GM18909 (cell line): Measurements from ENCODE around the gene MYOCOS.
A peak's percentile ranks its signal among the peaks of the same experiment; 100 is the strongest.

ENCODE experiments used
- ATAC-seq: cut with Tn5 transposase; IDR thresholded peaks from one replicate; pipeline ENCODE4 v1.9.1; 2021; ENCODE audit warnings: mild to moderate bottlenecking; ENCODE audit not compliant: unreplicated experiment, poor library complexity

Gene MYOCOS

DNA sequence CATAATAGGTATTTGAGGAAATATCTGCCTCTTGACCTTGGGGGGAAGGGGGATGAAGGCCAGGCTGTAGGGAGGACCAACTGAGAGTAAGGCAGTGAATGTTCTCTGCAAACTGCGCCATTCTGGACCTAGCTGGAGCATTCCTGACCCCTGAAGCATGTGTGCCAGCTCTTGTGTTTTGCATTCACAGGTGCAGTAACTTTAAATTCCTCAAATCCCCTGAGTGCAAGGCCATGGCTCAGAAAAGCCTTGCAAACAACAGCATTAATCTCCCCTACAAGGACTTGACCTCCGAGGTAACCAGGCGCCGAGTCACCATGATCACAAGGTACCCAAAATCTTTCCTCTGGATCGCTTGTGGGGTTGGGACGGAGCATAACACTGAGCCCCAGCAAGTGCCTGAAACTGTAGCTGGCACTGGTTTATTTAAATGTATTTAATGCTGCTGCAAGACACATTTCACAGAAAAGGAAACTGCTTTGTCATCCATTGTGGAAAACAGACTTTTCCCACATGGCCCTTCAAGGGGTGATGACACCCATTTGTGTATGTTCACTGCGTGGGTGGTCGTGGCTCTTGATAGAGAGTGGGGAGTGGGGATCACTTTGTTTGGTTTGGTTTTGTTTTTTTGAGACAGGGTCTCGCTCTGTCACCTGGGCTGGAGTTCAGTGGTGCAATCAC is 1.7 kb downstream of the MYOCOS start:
- no peak for ATAC-seq

DNA sequence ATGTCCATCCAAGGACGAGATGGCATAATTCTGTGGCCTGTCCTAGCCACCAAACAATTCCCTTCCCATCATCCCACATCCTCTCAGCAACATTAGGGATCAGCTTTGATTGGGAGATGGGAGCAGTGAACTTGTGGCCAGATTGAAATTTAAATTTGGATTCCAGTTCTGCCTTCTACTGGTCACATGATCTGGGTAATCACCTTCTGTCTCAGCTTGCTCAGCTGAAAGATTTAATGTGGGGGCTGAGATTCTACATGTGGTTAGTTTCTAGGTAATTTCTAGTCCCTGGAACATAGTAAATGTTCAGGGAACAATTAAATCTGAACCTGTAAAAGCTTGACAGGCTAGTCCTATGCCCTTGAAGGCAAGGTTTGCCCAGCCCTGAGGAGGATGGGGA is 3.2 kb downstream of the MYOCOS start:
- ATAC-seq, result no peak

DNA sequence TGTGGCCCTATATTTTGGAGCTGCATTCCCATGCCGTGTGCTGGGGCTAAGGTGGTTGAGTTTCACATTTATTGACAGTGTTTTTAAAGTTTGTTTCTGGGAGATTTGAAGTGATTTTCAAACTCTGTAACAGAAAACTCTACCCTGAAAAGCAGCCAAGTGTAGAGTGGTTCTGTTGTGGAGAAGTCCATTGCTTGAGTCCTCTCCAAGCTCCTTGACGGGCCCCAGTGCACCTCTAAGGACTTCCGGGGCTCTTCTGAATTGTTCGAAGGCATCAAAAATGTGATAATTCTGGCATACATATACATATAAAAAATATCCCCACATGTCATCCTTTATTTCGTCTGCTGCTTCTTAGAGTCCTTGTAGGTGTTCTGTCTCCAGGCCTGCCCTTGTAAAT is 5.0 kb downstream of the MYOCOS start:
- no peak for ATAC-seq

DNA sequence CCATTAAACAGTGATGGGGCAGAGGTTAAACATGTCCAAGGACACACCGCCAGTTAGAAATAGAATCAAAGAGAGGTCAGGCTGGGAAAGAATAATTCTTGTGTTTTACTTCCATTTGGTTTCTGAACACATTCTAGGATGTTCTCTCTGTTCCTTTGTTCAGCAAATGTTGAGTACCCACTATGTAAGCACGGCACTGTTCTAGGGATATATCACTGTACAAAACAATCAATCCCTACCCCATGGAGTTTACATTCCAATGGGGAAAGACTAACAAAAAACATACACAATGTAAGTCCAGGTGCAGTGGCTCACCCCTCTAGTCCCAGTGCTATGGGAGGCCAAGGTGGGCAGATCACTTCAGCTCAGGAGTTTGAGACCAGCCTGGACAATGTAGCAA is 6.2 kb downstream of the MYOCOS start:
- ATAC-seq, result no peak

DNA sequence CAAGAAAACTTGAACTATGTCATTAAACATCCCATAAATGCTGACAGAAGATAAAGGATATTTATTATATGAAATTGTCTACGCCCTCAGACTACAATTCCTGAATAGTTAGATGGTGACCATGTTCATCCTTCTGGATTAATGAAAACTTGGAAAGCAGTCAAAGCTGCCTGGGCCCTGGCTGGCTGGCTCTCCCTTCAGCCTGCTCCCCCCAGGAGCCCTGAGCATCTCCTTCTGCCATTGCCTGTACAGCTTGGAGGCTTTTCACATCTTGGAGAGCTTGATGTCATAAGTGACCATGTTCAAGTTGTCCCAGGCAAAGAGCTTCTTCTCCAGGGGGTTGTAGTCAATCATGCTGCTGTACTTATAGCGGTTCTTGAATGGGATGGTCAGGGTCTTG is 13.6 kb downstream of the MYOCOS start:
- ATAC-seq, result no peak

DNA sequence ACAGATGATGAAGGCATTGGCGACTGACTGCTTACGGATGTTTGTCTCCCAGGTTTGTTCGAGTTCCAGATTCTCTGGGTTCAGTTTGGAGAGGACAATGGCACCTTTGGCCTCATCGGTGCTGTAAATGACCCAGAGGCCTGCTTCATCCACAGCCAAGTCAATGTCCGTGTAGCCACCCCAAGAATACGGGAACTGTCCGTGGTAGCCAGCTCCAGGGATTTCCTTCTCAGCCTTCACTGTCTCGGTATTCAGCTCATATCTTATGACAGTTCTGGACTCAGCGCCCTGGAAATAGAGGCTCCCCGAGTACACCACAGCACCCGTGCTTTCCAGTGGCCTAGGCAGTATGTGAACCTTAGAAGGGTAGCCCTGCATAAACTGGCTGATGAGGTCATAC is 14.1 kb downstream of the MYOCOS start:
- ATAC-seq, result no peak

DNA sequence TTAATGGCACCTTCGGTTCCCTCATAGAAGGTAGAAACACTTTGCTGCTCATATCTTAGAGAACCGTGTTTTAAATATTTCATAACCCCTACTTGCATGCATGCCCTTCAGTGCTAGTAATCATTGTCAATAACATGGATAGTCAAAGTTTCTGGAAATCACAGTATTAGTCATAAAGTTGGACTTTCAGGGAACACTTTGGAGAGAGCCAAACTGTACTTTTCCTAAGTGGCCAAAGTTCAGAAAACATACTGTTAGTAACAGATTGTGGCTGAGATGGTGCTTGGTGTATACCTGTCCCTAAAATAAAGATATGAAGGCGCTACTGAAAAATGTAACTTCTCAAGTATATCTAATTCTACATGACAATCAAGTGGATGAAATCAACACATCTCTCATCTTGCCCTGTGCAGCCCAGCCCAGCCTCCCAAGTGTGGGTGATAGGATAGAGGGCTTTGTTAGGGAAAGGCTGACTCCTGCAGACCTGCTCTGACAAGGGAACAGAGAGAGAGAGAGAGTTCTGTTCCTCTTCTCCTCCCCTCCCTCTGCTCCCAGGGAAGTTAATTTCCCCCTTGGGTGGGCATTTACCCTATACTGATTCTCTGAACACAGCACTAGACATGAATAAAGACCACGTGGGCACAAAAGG is 16.0 kb downstream of the MYOCOS start:
- ATAC-seq, result no peak

DNA sequence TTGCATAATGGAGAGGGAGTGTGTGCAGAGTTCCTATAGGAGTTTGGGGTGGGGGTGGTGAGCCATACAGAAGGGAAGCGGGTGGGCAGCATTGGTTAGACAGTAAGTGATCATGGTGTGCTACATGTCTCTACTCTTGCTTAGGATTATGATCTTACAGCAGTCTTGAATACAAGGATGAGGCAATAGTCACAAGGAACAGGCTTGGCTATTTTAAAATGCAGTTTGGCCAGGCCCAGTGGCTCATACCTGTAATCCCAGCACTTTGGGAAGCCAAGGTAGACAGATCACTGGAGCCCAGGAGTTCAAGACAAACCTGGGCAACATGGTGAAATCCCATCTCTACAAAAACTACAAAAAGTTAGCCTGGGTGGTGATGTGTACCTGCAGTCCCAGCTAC is 18.2 kb downstream of the MYOCOS start:
- no peak for ATAC-seq

DNA sequence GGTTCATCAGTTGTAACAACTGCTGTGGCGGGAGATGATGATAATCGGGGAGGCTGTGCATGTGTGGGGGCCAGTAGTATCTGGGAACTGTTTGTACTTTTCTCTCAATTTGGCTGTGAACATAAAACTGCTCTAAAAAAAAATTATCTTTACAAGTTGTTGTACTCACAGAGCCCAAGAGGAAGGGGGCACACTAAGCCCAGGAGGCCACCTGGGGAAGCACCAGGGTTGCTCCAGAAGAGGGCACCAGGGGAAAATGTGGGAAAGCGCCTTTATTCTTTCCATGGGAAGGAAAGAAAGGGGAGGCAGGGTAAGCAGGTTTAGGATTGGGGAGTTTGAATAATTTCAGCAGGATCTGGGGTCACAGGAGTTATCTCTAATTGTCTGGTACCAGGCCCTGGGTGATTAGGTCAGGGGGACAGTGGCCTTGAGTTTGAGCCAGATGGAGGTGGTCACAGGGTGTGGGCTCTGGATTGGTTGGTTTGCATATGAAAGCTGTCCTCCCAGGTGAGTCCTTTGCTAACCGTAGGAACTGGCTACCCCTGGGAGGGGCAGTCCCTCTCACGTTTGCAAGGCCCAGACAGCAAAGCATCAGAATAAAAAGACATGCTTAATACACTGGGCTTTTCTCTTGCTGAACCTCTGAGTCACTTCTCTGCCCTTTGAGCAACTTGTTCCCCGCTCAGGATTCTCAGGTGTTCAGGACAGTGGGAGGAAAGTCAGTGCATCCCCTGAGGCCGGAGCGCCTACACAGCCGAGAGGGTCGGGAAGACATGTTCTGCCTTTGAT is 19.2 kb downstream of the MYOCOS start:
- no peak for ATAC-seq

DNA sequence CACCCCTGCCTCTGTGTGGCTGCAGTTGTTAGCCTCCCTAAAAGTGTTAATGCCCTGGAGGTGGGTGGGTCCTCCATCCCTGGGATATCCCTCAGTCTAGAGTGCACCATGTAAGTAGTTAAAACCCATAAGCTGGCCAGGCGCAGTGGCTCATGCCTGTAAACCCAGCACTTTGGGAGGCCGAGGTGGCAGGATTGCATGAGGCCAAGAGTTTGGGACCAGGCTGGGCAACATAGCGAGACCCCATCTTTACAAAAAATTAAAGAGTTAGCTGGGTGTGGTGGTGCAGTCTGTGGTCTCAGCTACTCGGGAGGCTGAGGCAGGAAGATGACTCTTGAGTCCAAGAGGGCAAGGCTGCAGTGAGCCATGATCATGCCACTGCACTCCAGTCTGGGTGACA is 20.2 kb downstream of the MYOCOS start:
- ATAC-seq, result no peak

DNA sequence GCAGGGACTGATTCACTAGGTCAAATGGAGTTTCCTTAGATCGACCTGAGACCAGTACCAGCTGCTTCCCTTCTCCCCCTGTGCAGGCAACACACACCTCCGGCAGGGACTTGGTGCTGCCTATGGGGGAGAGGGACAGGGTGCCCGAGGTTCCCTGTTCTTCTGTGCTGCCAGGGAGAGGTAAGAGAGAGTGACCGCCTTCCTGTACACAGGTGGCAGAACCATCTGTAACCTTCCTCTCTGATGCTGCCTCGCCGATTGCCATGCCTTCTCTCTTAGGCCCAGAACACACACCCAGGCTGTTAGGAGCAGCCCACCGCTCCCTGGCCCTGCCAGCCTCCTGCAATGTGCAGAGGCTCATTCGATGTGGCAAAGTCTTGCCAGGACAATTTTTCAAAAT is 21.1 kb downstream of the MYOCOS start:
- no peak for ATAC-seq

DNA sequence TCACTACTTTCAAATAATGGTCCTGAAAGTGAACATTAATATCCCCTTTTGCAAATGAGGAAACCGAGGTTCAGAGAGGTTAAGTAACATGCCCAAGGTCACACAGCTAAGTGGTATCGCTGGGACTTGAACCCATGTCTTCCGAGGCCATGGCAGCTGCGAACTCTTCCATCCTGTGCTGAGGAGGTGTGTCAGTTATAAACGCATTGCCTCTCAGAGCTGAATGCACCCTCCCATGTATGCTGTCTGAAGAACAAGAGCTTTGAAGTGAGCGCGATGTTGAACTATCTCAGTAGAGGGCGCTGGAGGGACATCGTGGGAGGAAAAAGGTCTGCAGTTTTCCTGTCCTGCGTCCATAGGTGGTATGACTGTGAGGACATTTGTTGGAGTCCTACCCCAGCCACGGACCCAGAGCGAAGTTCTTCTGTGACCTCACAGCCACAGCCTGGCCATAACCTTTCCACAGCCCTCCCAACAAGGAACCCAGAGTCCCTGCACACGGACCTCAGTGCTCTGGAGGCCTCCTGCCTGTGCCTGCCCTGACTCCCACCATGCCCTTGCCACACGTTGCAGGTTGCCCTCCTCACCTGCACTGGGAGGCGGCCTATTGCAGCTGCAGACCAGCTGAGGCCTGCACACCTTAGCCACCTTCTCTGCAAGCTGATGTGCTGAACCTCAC is 22.9 kb downstream of the MYOCOS start:
- ATAC-seq, result peak; percentile 80

DNA sequence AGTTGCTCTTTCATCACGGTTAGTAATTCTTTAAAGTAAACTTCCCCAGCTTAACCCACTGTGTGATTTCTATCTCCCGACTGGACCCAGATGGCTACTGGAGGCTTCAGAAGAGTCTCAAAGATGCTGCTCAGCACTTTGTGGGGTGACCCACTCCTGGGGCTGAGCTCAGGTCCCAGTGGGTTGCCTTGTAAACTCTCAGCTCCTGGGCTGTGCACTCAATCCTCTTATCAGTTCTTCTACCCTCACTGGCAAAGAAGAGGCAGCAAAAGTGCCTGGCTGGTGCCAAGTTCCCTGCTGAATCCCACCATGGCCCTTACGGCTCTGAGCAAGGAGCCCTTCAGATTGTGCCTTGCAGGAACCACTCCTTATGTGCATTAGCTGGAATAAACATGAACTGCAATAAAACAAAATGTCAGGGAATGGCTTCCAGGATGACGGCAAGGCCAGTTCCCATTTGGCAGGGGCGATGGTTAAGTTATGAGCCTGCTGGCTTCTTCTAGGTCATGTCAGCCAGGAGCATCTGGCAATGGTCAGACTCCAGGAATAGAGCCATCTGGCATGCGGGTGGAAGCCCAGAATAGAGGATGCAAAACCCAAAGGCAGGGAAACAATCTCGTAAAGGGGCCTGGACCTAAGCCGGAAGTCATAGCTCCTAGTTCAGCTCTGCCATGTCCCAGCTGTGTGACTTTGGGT is 23.7 kb downstream of the MYOCOS start:
- no peak for ATAC-seq

DNA sequence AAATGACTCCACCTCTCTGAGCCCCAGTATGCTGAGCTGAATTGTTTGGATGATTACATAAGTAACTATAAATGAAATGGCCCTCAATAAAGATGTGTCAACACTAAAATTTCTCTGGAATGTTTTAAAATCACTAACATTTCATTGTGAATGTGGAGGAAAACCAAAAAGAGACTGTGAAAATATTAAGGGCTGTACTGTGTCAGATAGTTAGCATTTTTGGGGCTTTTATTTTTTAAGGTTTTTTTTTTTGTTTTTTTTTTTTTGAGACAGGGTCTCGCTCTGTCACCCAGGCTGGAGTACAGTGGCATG is 24.2 kb downstream of the MYOCOS start:
- no peak for ATAC-seq

DNA sequence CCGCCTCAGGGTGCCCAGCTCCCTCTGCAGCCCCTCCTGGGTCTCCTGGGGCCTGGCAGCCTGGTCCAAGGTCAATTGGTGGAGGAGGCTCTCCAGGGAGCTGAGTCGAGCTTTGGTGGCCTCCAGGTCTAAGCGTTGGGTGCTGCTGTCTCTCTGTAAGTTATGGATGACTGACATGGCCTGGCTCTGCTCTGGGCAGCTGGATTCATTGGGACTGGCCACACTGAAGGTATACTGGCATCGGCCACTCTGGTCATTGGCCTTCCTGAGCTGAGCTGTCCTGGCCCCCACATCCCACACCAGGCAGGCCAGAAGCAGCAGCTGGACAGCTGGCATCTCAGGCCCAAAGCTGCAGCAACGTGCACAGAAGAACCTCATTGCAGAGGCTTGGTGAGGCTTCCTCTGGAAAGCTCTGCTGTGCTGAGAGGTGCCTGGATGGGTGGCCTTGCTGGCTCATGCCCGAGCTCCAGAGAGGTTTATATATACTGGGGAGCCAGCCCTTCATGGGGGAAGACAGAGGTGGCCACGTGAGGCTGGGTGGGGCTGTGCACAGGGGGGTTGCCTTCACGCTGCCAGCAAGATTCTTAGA is 30.3 kb downstream of the MYOCOS start, which contains the start of gene MYOC:
Gene MYOC, minus strand, starts transcription at position 455 of the 589 bp plus-strand sequence. Its CDS starts 77 bp downstream, at position 378.
- no peak for ATAC-seq

DNA sequence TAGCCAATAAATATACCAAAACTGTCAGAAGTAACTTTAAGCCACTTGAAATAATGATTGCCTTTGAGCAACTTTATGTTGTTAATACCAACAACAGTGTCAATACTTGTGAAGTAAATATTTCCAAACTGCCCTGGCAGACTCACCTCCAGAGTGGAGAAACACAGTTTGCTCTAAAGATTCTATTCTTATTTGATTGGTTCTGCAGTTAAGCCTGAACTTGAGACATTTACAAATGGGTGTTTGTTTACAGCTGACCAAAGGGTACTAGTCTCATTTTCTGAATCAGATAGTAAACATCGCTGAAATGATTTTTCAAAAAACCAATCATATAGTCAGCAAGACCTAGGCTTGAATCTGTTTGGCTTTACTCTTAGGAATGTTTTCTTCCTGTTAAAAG is 31.8 kb downstream of the MYOCOS start:
- ATAC-seq, result no peak

DNA sequence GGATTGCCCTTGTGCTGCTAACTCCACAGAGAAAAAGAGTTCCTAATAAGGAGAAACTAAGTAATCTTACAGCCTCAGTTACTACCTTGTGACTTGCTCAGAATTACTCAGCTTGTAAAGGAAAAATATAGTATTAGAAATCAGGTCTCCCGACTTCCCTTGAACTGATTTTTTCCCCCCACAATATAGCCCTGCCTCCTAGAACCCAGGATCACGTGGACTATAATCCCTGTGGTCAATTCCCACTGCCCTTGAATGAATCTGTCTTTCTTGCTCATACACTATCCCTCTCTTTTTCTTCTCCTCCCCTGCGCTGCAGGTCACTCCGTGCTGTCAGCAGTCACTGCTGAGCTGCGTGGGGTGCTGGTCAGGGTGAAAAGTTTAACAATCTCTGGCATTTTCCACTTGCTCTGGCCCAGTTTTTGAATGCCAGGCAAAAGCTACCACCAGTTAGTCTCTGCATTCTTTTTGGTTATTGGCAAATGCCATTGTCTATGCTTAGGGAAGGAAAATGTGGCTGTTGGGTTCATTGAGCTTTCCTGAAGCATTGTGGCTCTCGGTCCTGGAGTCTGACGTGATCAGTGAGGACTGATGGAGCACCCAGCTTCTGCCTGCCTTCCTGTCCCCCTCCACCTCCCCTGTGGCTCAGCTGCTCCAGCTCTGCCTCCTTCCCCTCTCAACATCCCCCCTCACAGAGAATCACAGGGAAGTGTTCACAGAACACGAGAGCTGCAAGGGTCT is 32.3 kb downstream of the MYOCOS start:
- ATAC-seq, result no peak

DNA sequence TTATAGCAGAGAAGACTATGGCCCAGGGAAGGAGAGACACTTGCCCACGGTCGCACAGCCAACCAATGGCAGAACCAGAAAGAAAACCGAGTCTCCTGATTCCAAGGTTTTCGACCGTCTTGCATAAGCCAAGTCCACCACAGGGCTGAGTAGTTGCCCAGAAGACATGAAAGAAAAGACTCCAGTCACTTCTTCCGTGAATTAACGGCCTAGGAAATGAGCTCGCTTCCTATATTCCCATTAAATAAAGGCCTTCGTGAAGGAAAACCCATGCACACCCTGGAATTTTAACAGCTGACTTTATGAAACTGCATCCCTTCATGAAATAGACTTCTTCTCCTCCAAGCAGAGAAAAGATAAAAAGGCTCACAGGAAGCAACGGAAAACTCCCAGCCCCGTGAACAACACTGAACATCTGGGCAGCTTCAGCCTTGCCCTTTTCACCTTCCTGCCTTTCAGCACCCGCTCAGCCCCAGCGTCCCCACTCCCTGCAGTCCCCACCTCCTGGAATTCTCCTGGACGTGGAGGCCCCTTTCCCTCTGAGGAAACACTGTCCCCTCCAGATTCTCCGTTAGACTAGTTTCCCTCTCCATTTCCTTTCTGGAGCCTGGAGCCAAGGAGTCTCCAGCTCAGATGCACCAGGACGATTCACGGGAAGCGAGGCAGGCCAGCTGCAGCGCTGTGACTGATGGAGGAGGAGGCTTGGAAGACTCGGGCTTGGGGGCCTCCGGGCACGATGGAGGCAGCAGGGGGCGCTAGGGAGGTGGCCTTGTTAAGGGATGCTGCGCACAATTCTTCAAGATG is 33.1 kb downstream of the MYOCOS start:
- ATAC-seq, result peak; percentile 66

DNA sequence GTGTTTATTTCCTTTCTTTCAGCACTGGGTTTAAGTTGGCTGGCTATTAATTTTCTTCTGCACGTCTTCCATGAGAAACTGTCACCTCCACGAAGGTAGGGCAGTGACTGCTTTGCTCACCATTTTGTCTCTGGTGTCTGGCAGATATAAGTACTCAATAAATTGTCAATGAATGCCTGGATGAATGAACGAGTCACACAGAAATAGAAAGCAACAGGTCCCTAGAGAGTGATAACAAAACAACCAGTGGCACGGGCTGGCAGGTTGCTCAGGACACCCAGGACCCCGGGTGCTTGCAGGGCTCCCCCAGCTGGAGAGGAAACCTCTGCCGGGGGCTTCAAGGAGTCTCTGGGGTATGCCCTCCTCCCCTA is 33.7 kb downstream of the MYOCOS start:
- no peak for ATAC-seq
